IMR-90 (cell line): ENCODE results near the gene ZNF248. TPM values are rescaled to one million over a fixed set of nuclear protein-coding genes. Genes with fewer than 3 reads are reported as not detected.
"Not testable (repeated sequence)": the region's sequence is repeated elsewhere in the genome, so short reads cannot be mapped to it uniquely, and the experiment has no call there.

ENCODE experiments used
- ATAC-seq: fragments of 200-7000 bp; cut with Tn5 transposase; 2 replicates; pipeline ENCODE4 v1.9.1; 2020; ENCODE audit warnings: low read depth, mild to moderate bottlenecking, moderate library complexity
- BruUV-seq: library from RNA; stranded (reverse); fragments of 400-500 nt; replicated peaks from 2 replicates; lab custom pipeline; 2021; lab: Mats Ljungman, UMichigan
- CTCF ChIA-PET: fragments of 300-600 bp; formaldehyde crosslinking; extraction: SDS; loops from one replicate; lab custom pipeline; 2021; ENCODE audit warnings: antibody characterized with exemption; lab: Yijun Ruan, JAX
- POLR2A ChIA-PET: fragments of 300-600 bp; sonication (Branson Sonifier 250); formaldehyde crosslinking; loops from one replicate; lab custom pipeline; 2022; ENCODE audit warnings: antibody characterized with exemption; ENCODE audit not compliant: unreplicated experiment; lab: Charles Lee
- DNase-seq: peaks from one replicate; pipeline ENCODE4 v3.0.0; 2013
- H2AFZ ChIP-seq: replicated peaks from 2 replicates; pipeline ENCODE3; 2013; ENCODE audit warnings: low read length, mild to moderate bottlenecking; ENCODE audit not compliant: poor library complexity
- H2AK5ac ChIP-seq: 2 replicates; pipeline ENCODE4 v1.6.1; 2013; ENCODE audit warnings: low read depth, low read length, inconsistent platforms
- H2AK9ac ChIP-seq: replicated peaks from 2 replicates; pipeline ENCODE3; 2013; ENCODE audit warnings: mild to moderate bottlenecking, low read depth, low read length, moderate library complexity; ENCODE audit not compliant: poor library complexity
- H2BK120ac ChIP-seq: 2 replicates; pipeline ENCODE4 v1.6.1; 2013; ENCODE audit warnings: low read depth, low read length, inconsistent platforms
- H2BK15ac ChIP-seq: 3 replicates; pipeline ENCODE4 v1.6.1; 2013; ENCODE audit warnings: low read depth, low read length, inconsistent platforms
- H2BK20ac ChIP-seq: 2 replicates; pipeline ENCODE4 v1.6.1; 2013; ENCODE audit warnings: low read depth, mild to moderate bottlenecking, inconsistent platforms, low read length, moderate library complexity
- H2BK5ac ChIP-seq: 2 replicates; pipeline ENCODE4 v1.6.1; 2013; ENCODE audit warnings: mild to moderate bottlenecking, low read depth, low read length, inconsistent platforms; ENCODE audit not compliant: poor library complexity, severe bottlenecking
- H3K14ac ChIP-seq: replicated peaks from 2 replicates; pipeline ENCODE4 v1.6.1; 2013; ENCODE audit warnings: low read depth, low read length, inconsistent platforms
- H3K18ac ChIP-seq: 2 replicates; pipeline ENCODE4 v1.6.1; 2013; ENCODE audit warnings: low read depth, low read length, control low read depth
- H3K23ac ChIP-seq: 2 replicates; pipeline ENCODE4 v1.6.1; 2013; ENCODE audit warnings: low read depth, low read length, inconsistent platforms
- H3K27ac ChIP-seq: 2 replicates; pipeline ENCODE4 v1.5.1; 2013; ENCODE audit warnings: mild to moderate bottlenecking, control low read depth, low read length; ENCODE audit not compliant: insufficient read depth
- H3K27me3 ChIP-seq: 2 replicates; pipeline ENCODE4 v1.6.1; 2013; ENCODE audit warnings: low read length; ENCODE audit not compliant: control insufficient read depth, insufficient read depth
- H3K36me3 ChIP-seq: 2 replicates; pipeline ENCODE4 v1.6.1; 2013; ENCODE audit warnings: low read length, mixed read lengths; ENCODE audit not compliant: control insufficient read depth, insufficient read depth
- H3K4ac ChIP-seq: 2 replicates; pipeline ENCODE4 v1.6.1; 2013; ENCODE audit warnings: low read depth, low read length, inconsistent platforms
- H3K4me1 ChIP-seq: 2 replicates; pipeline ENCODE4 v1.6.1; 2013; ENCODE audit warnings: low read length, mixed read lengths; ENCODE audit not compliant: control insufficient read depth, insufficient read depth
- H3K4me2 ChIP-seq: 2 replicates; pipeline ENCODE4 v1.6.1; 2013; ENCODE audit warnings: low read depth, mild to moderate bottlenecking, control low read depth, low read length, moderate library complexity
- H3K4me3 ChIP-seq: 2 replicates; pipeline ENCODE4 v1.5.1; 2013; ENCODE audit warnings: low read depth, mild to moderate bottlenecking, control low read depth, low read length, moderate library complexity; ENCODE audit not compliant: insufficient read depth
- H3K56ac ChIP-seq: 2 replicates; pipeline ENCODE4 v1.6.1; 2013; ENCODE audit warnings: low read length, inconsistent platforms; ENCODE audit not compliant: insufficient read depth; ENCODE audit errors: extremely low read depth
- H3K79me1 ChIP-seq, 2 experiments: 2 replicates each; pipeline ENCODE4 v1.6.1; 2013; ENCODE audit warnings: low read length in 2 of 2, inconsistent platforms in 1 of 2, low read depth in 1 of 2
- H3K9ac ChIP-seq: 2 replicates; pipeline ENCODE4 v1.6.1; 2013; ENCODE audit warnings: low read depth, low read length, control low read depth
- H3K9me1 ChIP-seq: 2 replicates; pipeline ENCODE4 v1.6.1; 2013; ENCODE audit warnings: low read length, inconsistent platforms; ENCODE audit not compliant: insufficient read depth
- H3K9me3 ChIP-seq: 2 replicates; pipeline ENCODE4 v1.6.1; 2013; ENCODE audit warnings: low read length; ENCODE audit not compliant: control insufficient read depth, insufficient read depth
- H4K20me1 ChIP-seq: 2 replicates; pipeline ENCODE4 v1.6.1; 2013; ENCODE audit warnings: low read length, inconsistent platforms; ENCODE audit not compliant: insufficient read depth
- H4K5ac ChIP-seq: 2 replicates; pipeline ENCODE4 v1.6.1; 2013; ENCODE audit warnings: mild to moderate bottlenecking, low read depth, low read length, control low read depth
- H4K8ac ChIP-seq, 2 experiments: 2 replicates each; pipeline ENCODE4 v1.6.1; 2013; ENCODE audit warnings: low read depth in 2 of 2, low read length in 2 of 2, control low read depth in 1 of 2, inconsistent platforms in 1 of 2
- H4K91ac ChIP-seq: 2 replicates; pipeline ENCODE4 v1.6.1; 2013; ENCODE audit warnings: low read depth, low read length, inconsistent platforms; ENCODE audit not compliant: insufficient read depth
- MAFK ChIP-seq: IDR thresholded peaks from 2 replicates; pipeline ENCODE4 v1.6.1; 2012; ENCODE audit warnings: low read depth, low read length, improper control_type of control experiment
- SMC3 ChIP-seq: fragments of 150-350 bp; IDR thresholded peaks from 2 replicates; pipeline ENCODE4 v1.6.1; 2016; ENCODE audit warnings: low read depth, mild to moderate bottlenecking, antibody characterized with exemption, low read length, moderate library complexity
- WGBS, 2 experiments: methylation state at CpG; one replicate each; pipeline versions ENCODE4 v1.1.5 to v1.1.7; 2013; ENCODE audit warnings: missing lambda C conversion rate in 2 of 2; ENCODE audit not compliant: insufficient read length in 1 of 2; ENCODE audit errors: extremely low coverage in 2 of 2; 5-methylcytosine and 5-hydroxymethylcytosine counted together
- dilution Hi-C: fragments of 300-500 bp; cut with HindIII; formaldehyde crosslinking; loops from one replicate; pipeline ENCODE4 v1.14.3; 2018; ENCODE audit warnings: low sequenced_read_pairs; ENCODE audit not compliant: unreplicated experiment
- in situ Hi-C: fragments of 300-500 bp; cut with MboI; formaldehyde crosslinking; loops from 3 replicates; pipeline ENCODE4 v1.14.3; 2019; ENCODE audit warnings: low sequenced_read_pairs, inconsistent platforms, mixed read lengths
- intact Hi-C: fragments of 100-400 bp; cut with micrococcal nuclease; formaldehyde crosslinking; loops from 2 replicates; pipeline ENCODE4 v1.10.0; 2022
- polyA plus RNA-seq, 3 experiments: library from polyadenylated mRNA; depleted of rRNA; stranded (reverse); fragments of >200 nt; gene quantifications; 2 replicates each; pipeline ENCODE4 v1.2.3, GENCODE V29; 2012; ENCODE audit warnings: low replicate concordance in 1 of 3
- total RNA-seq: library from RNA; depleted of rRNA; stranded (reverse); fragments of >200 nt; gene quantifications from 2 replicates; pipeline ENCODE4 v1.2.3, GENCODE V29; 2012

The ZNF248 gene
- total and polyA plus RNA-seq, 2 of the 4 experiments (the other 2 are of a cell fraction) = 5.1 to 5.7 TPM

GRCh38 chr10:37860494-37861190 lies 3.2 kb upstream of the ZNF248 start:
- no CpG with 5 or more reads among the region's 2 CpGs for WGBS, 2 experiments
- Histone ChIP-seq H3K9me1 (no peaks in the 10 kb centered on the region), H4K8ac (peak overlapping the region in 1 of 2 experiments; percentile 45; a peak in 2 of 4 replicates), H4K5ac (peak overlapping the region; percentile 76; the same call in 1 of the 2 replicates), H3K27ac (peak overlapping the region; percentile 19; the same call in 1 of the 2 replicates), H3K4me3 (no peak overlapping the region), H2AK5ac (no peak overlapping the region; the same call in 1 of the 2 replicates), H2BK120ac (peak overlapping the region; percentile 62), H3K4ac (peak overlapping the region; percentile 32; the same call in 1 of the 2 replicates), H3K18ac (peak overlapping the region; percentile 55), H4K91ac (no peak overlapping the region), H3K27me3 (no peaks in the 10 kb centered on the region), H2AFZ (no peak overlapping the region), H3K14ac (0 out of 2 replicates have a peak overlapping the region, but pooled peaks have one; percentile 20), H2BK15ac (no peak overlapping the region), H3K79me1 (peaks cover 7 to 13% of the 10 kb centered on the region in 2 experiments), H2BK20ac (peak overlapping the region; percentile 5; the same call in 1 of the 2 replicates), H4K20me1 (no peaks in the 10 kb centered on the region), H3K23ac (no peak overlapping the region), H2AK9ac (no peak overlapping the region), H3K4me2 (no peak overlapping the region; the same call in 1 of the 2 replicates), H3K56ac (no peak overlapping the region), H3K4me1 (no peaks in the 10 kb centered on the region; the same call in 1 of the 2 replicates), H3K9me3 (no peaks in the 10 kb centered on the region), H3K36me3 (no peaks in the 10 kb centered on the region), H3K9ac (no peak overlapping the region), H2BK5ac (peak overlapping the region; percentile 76)
- ChIA-PET POLR2A (interaction anchor here (0.7 kb wide), 1 partner anchor 18 kb away, joined by 3 read pairs; no protein-coding TSS in a partner anchor), CTCF (interaction anchor here (1.3 kb wide), 1 partner anchor 37 kb away, joined by 3 read pairs; no protein-coding TSS in a partner anchor)
- dilution Hi-C loops (no loop called here), in situ Hi-C loops (no loop called here), intact Hi-C loops (no loop called here)
- ATAC-seq (peak; percentile 11), DNase-seq (peak; percentile 82)
- BruUV-seq = no TSS peak
- no peak for TF ChIP-seq SMC3
- 0 out of 2 replicates have a peak, but pooled peaks have one; percentile 2 for TF ChIP-seq MAFK

- H3K4me2 ChIP-seq, H4K91ac ChIP-seq, H4K20me1 ChIP-seq, H3K18ac ChIP-seq, H4K8ac ChIP-seq, H3K14ac ChIP-seq, ATAC-seq, H3K36me3 ChIP-seq, H2BK120ac ChIP-seq, H3K23ac ChIP-seq, CTCF ChIA-PET, POLR2A ChIA-PET, H3K4me1 ChIP-seq, H3K27ac ChIP-seq, H3K27me3 ChIP-seq, H3K4ac ChIP-seq, H3K9me3 ChIP-seq, BruUV-seq, in situ Hi-C loops, H3K4me3 ChIP-seq, H3K56ac ChIP-seq, H2AK5ac ChIP-seq, dilution Hi-C loops, H4K5ac ChIP-seq, DNase-seq, intact Hi-C loops, H2AK9ac ChIP-seq, H2BK20ac ChIP-seq, H2BK5ac ChIP-seq, H3K9me1 ChIP-seq, H3K9ac ChIP-seq, H2AFZ ChIP-seq, H2BK15ac ChIP-seq: not testable (repeated sequence)
- 89% methylated on average over 4 of the region's 16 CpGs; no CpG with 5 or more reads in 1 of the 2 experiments for WGBS, 2 experiments
- H3K79me1 ChIP-seq = peaks cover 11 to 16% of the 10 kb centered on the region in 2 experiments
Measured at GRCh38 chr10:37859270-37859669, 1.9 kb upstream of the ZNF248 start.
